ENCODE data around the gene LTBP1.
A peak's percentile ranks its signal among the peaks of the same experiment; 100 is the strongest.

LTBP1 gene

DNA sequence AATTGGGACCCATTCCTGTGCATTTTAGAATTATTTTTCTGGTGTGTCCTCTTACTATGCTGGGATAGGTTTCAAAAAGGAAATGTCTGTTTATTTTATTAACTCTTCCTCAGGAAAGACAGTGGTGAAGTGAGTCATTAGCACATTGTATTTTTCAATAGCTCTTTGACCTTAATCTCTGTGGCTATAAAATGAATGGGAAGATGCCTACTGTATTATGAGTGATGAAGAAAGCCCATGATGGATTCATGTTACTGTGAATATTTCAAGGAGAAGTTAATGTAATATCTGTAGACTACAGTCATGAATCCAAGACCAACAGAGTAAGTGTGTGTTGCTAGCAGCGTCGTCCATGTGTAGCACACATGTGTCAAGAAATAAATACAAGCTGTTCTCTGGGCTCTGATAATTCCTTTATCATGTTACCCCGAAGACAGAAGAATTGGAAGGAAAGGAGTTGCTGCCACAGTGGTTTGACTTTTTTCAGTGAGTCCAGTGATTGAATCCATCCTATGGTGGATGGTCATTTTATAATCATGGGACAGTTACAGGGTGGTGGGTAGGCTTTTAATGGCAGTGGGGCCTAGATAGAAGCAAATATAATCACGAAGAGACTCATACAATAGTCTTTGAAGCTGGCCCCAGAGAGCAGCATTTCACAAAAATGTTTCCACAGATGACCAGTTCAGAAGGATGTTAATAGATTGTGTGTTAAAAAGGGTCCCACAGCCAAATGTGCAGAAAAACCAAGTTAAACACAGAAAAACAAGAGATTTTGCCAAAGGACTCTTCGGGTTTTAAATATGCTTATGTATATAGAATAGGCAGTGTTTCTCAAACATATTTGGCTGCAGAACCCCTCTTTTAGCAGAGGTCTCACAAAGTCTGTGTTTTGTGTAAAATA lies 290.0 kb downstream of the LTBP1 start:
- DNase-seq = no peak

DNA sequence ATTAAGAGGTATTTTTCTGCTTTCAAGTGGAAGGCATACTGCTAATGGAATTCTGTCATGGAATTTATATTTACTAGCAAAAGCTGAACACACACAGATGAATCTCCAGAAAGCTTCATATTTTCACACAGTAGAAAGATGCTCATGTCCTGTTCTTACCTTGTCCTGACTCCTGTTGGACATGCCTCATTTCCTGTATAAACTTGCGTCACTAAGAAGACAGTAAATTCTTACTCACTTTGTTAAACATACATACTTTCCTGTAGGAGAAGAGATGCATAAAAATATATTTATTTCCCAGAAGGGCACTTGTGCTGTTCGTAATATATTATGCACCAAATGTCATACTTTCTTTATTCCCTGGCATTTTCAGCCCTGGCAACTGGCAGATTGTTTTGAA lies 291.4 kb downstream of the LTBP1 start:
- DNase-seq = no peak

DNA sequence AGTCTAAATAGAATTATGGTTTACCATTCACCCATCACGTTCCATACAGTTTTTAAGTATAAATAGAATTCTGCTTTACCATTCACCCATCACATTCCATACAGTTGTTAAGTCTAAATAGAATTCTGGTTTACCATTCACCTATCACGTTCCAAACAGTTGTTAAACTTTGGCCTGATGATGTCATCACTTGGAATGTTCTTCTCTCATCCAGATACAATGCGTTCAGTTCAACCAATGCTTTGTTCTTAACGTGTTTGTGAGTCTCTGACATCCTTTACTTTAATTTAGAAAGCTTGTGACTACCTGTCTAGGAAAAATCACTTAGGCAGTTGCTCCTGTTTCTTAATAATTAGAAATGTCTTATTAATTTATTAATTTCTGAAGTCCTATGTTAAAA lies 293.4 kb downstream of the LTBP1 start:
- DNase-seq = no peak

DNA sequence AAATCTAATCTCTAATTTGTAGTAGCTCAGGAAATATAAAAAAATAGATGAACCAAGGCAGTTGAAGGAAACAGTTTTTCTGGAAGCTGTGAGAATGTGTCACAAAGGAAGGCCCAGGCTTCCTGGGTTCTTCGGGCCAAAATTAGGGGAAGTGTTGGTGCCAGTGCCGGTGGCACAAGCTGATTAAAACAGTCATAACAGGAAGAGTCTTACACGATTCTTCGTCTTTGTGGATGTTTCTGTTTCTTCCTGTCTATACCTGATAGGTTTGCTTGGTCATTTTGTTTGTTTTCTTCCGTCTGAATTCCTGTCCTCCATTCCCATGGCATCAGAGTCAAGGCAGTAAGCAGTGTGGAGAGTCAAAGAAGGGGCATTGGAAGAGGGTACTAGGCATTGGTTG lies 294.3 kb downstream of the LTBP1 start:
- no peak for DNase-seq

GRCh38 chr2:33241581-33241980 lies 294.8 kb downstream of the LTBP1 start:
- DNase-seq = no peak

DNA sequence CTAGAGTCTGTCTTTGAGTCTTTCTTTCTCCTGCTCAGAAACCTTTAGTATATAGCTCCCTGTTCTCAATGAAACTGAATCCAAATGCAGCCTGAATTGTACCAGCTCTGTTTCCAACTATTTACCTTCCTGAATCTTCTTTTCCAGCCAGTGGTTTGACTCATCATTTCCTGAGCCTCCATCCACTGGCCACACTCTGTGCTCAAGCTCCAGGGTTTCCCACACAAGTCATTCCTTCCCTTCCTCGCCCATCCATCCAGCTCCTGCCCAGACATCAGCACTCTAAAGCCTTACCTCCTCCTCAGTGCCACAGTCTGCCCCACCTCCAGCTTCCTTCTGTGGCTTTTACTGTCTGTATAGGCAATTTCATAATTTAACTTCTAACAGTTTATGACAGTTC lies 296.1 kb downstream of the LTBP1 start:
- DNase-seq = no peak

DNA sequence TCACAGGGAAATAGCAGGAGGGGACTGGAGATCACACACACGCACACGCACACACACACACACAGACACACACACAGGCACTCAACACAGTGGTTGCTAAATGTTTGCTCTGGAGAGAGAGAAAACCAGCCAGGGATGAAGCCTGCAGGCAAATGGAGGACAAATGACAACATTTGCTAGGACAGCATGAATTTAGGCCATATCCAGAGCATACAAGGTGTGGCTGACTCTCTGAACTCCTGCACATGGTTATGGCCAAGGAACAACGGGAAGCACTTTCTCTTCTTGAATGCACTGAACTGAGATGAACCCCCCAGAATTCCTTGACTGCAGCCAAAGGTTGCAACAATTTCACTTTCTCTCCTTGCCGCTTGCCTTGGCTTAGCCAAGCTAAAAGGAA lies 299.7 kb downstream of the LTBP1 start:
- DNase-seq = no peak

- no peak for DNase-seq
These were observed 300.6 kb downstream of the LTBP1 start for GRCh38 chr2:33247365-33247764.

- no peak for DNase-seq
These were observed 303.8 kb downstream of the LTBP1 start for GRCh38 chr2:33250417-33251029.

GRCh38 chr2:33256162-33256755 lies 309.5 kb downstream of the LTBP1 start:
- no peak for DNase-seq

- DNase-seq = no peak
These were observed 311.6 kb downstream of the LTBP1 start for GRCh38 chr2:33258387-33258786.

DNA sequence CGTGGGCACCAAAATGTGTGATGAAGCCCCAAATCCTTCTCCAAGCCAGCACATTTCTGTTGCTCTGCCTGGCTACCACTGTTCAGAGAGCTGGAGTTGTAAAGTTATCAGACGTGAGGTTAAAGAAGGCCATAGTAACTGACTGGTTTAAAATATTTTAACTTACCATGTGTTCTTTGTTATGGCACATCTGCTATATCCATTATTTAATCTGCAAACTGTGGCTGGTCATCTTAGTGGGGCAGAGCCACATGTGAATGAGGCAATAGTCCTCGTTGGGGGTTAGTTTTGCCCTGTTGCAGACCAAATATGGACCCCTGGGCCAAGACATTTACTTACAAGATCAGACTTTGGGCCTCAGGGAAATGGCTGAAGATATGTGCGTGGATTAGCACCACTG lies 315.3 kb downstream of the LTBP1 start:
- DNase-seq = no peak

GRCh38 chr2:33264766-33265165 lies 318.0 kb downstream of the LTBP1 start:
- no peak for DNase-seq

DNA sequence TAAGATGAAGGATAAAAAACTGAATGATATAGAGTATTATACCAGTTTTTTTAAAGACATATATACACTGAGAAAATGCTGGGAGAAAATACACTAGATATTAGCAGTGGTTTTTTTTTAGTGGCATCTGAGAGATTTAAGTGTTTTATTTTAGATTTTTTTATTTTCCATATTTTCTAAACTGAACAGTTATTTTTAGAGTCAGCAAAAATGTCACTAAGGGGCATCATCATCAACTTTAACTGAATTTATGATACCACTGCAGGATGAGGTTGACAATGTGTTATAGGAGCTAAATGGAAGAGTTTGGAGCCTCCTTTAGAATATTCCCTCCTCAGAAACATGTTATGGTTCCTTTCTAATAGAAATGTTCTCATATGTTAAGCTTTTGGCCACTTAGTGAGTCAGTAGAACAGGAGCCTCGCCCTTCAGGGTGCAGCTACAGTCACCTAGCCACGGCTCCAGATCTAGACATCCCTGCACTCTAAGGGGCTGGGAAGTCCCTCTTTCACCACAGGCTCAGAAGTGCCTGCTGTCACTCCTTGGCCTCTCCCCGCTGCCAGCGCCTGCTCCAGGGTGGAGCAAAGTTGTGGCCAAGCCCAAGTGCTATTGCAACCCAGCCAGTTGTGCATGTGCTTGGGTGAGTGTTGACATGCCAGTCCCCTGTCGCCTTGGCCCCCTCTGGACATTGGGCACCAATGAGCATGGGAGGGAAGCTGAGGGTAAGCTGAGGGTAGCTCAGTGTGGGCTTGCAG lies 319.0 kb downstream of the LTBP1 start:
- no peak for DNase-seq

DNA sequence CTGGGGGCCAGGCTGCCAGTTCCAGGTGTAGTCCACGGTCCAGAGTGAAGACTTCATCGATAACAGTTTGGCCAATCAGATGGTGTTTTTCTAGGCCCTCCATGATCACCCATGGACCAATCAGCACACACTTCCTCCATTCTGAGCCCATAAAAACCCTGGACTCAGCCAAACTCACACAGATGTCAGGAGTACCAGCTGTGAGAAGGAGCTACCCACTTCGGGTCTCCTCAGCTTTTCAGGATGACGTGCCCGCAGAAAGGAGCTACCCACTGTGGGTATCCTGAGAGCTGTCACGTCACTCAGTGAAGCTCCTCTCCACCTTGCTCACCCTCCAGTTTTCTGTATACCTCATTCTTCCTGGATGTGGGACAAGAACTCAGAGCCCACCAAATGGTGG lies 319.7 kb downstream of the LTBP1 start:
- no peak for DNase-seq

- no peak for DNase-seq
These were observed 320.3 kb downstream of the LTBP1 start for GRCh38 chr2:33267043-33267442.

- peak; percentile 34 to 53 for DNase-seq
These were observed 321.0 kb downstream of the LTBP1 start for GRCh38 chr2:33267756-33268155.

DNA sequence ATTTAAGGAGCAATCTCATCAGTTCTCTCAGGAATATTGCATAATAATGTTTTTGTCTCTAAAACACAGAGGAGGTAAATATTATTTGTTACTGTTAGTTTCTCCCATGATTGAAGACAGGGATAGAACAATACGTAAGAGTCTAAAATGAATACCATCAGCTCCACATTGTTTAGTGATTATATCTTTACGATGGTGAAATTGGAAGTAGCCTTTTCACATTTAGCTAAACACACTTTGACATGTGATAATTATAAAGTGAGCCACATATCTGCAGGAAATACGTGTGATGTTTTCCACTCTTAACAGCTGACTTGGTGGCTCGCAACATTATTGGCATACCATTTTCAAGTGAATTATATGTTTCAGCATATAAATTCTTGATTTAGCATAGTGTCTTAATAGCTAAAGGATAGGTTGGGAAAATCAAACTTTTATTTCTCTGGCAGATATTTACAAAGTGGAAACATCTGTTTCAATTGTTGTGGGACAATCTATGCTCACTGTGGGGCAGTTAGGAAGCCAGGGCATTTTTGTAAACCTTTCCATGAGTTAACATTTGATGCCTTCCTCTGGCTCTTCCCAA lies 321.6 kb downstream of the LTBP1 start:
- no peak for DNase-seq

DNA sequence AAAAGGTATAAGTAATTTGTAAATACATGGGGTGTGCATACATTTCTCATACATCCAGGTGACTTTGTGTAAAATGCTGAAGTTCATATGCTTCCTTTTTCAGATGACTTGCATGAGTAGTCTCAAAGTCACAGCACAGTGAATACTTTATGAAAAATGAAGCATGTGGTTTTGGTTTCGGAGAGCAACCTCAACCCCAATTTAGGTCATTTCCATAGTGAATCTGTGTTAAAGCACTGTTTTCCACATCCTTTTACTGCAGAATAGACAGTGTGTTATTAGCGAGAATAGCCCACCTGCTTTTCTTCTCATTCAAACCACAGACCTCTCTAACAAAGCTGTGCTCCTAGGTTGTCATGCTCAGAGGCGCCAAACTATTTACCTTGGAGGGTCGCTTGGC lies 325.2 kb downstream of the LTBP1 start:
- DNase-seq = no peak

GRCh38 chr2:33273479-33273878 lies 326.7 kb downstream of the LTBP1 start:
- no peak for DNase-seq

DNA sequence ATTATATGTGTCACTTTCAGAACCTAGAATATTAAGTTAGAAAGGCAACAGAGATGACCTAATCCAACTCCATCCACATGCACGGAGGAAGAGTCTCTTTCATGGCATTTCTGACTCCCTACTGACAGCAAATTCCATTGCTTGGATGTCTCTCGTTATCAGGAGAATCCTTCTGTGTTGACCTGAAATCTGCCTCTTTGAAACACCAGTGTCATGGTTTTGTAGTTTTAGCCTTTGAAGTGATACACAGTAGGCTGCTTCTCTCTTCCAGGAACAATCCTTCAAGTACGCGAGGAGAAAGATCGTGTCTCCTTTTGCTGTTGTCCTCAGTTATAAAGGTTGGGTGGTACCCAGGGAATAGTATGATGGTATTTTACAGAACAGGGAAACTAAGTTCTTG lies 327.8 kb downstream of the LTBP1 start:
- no peak for DNase-seq

GRCh38 chr2:33275689-33276444 lies 329.1 kb downstream of the LTBP1 start:
- DNase-seq = peak in 1 of 2 experiments; percentile 11

Data from NCI-H446 (cell line).